ENCODE results near the gene SYPL2.

Gene SYPL2

GRCh38 chr1:109426281-109427170 lies 39.8 kb upstream of the SYPL2 start, which contains the start of gene PSMA5:
TSS of gene PSMA5 (minus strand) at chr1:109426448. CDS start at chr1:109426330, 118 bp downstream.
- Histone ChIP-seq H4K20me1 (ENCODE audit: control insufficient read depth, insufficient read depth, low read depth, low read length) (peaks cover 3% of the 10 kb centered on the region; the same call in 1 of the 2 replicates), H3K4me2 (ENCODE audit: low read length) (peak within 1 kb of the TSS; percentile 95), H3F3A (ENCODE audit: control insufficient read depth, insufficient read depth) (no peaks in the 10 kb centered on the region), H3K4me3 (ENCODE audit: low read length) (peak within 1 kb of the TSS; percentile 100), H3K4me1 (ENCODE audit: control insufficient read depth, low read length) (peaks cover 31% of the 10 kb centered on the region), H3K36me3 (ENCODE audit: control insufficient read depth, low read length) (peaks cover 37% of the 10 kb centered on the region), H3K27ac (ENCODE audit: low read depth, low read length) (peak within 1 kb of the TSS; percentile 69), H3K79me2 (ENCODE audit: control insufficient read depth, low read length) (peaks cover 62% of the 10 kb centered on the region), H3K9me3 (ENCODE audit: control insufficient read depth, insufficient read depth, low read length) (no peaks in the 10 kb centered on the region), H3K27me3 (ENCODE audit: control insufficient read depth, low read length) (no peaks in the 10 kb centered on the region), H3K9me2 (replicated peaks; ENCODE audit: control insufficient read depth, low read length) (no peaks in the 10 kb centered on the region)
- TF ChIP-seq EZH2phosphoT487 (IDR thresholded peaks at IDR 0.05; ENCODE audit: borderline replicate concordance, low read length) (no peak), CTCF (IDR thresholded peaks at IDR 0.05; ENCODE audit: low read depth, low read length, poor library complexity, severe bottlenecking) (no peak)

GRCh38 chr1:109427171-109427467 lies 39.2 kb upstream of the SYPL2 start:
- no peak for TF ChIP-seq CTCF (IDR thresholded peaks at IDR 0.05; ENCODE audit: low read depth, low read length, poor library complexity, severe bottlenecking)
- TF ChIP-seq EZH2phosphoT487 (IDR thresholded peaks at IDR 0.05; ENCODE audit: borderline replicate concordance, low read length), result no peak
- Histone ChIP-seq H3K27me3 (ENCODE audit: control insufficient read depth, low read length) (no peaks in the 10 kb centered on the region), H3F3A (ENCODE audit: control insufficient read depth, insufficient read depth) (no peaks in the 10 kb centered on the region), H3K9me2 (replicated peaks; ENCODE audit: control insufficient read depth, low read length) (no peaks in the 10 kb centered on the region), H4K20me1 (ENCODE audit: control insufficient read depth, insufficient read depth, low read depth, low read length) (peaks cover 3% of the 10 kb centered on the region; the same call in 1 of the 2 replicates), H3K79me2 (ENCODE audit: control insufficient read depth, low read length) (peaks cover 56% of the 10 kb centered on the region), H3K4me1 (ENCODE audit: control insufficient read depth, low read length) (peaks cover 31% of the 10 kb centered on the region), H3K4me2 (ENCODE audit: low read length) (peak overlapping the region; percentile 88), H3K27ac (ENCODE audit: low read depth, low read length) (peak overlapping the region; percentile 69), H3K4me3 (ENCODE audit: low read length) (peak overlapping the region; percentile 100), H3K36me3 (ENCODE audit: control insufficient read depth, low read length) (peaks cover 33% of the 10 kb centered on the region), H3K9me3 (ENCODE audit: control insufficient read depth, insufficient read depth, low read length) (no peaks in the 10 kb centered on the region)

GRCh38 chr1:109432336-109432735 lies 34.0 kb upstream of the SYPL2 start:
- H3K4me1 ChIP-seq (ENCODE audit: control insufficient read depth, low read length), result peaks cover 6% of the 10 kb centered on the region
- H3F3A ChIP-seq (ENCODE audit: control insufficient read depth, insufficient read depth), result no peaks in the 10 kb centered on the region
- no peak overlapping the region for H3K27ac ChIP-seq (ENCODE audit: low read depth, low read length)
- no peaks in the 10 kb centered on the region for H4K20me1 ChIP-seq (ENCODE audit: control insufficient read depth, insufficient read depth, low read depth, low read length)
- H3K4me2 ChIP-seq (ENCODE audit: low read length), result no peak overlapping the region
- TF ChIP-seq EZH2phosphoT487 (IDR thresholded peaks at IDR 0.05; ENCODE audit: borderline replicate concordance, low read length) (no peak), CTCF (IDR thresholded peaks at IDR 0.05; ENCODE audit: low read depth, low read length, poor library complexity, severe bottlenecking) (no peak)
- H3K27me3 ChIP-seq (ENCODE audit: control insufficient read depth, low read length), result no peaks in the 10 kb centered on the region
- H3K36me3 ChIP-seq (ENCODE audit: control insufficient read depth, low read length), result no peaks in the 10 kb centered on the region
- H3K9me3 ChIP-seq (ENCODE audit: control insufficient read depth, insufficient read depth, low read length), result peaks cover 16% of the 10 kb centered on the region; the same call in 1 of the 2 replicates
- no peaks in the 10 kb centered on the region for H3K9me2 ChIP-seq (replicated peaks; ENCODE audit: control insufficient read depth, low read length)
- peaks cover 7% of the 10 kb centered on the region for H3K79me2 ChIP-seq (ENCODE audit: control insufficient read depth, low read length)
- no peak overlapping the region for H3K4me3 ChIP-seq (ENCODE audit: low read length)
